ENCODE data around the gene VPS39. TPM values are rescaled to one million over a fixed set of nuclear protein-coding genes. Genes with fewer than 3 reads are reported as not detected.

The VPS39 gene
- total RNA-seq, 1 donor from 2014 or later = 88.9 TPM

DNA sequence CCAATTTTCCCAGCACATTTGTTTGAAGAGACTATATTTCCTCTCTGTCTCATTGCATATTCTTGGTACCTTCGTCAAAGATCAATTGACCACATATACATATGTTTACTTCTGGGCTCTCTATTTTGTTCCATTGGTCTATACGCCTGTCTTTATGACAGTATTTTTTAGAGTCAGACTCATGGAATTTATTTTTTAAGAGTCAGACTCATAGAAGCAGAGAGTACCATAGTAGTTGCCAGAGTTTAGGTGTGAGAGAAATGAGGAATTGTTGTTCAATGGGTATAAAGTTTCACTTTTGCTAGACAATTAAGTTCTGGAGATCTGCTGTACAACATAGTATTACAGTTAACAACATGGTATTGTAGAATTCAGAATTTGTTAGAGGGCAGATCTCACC, 78.7 kb downstream of the VPS39 start:
- TF ChIP-seq, protein P1, sequence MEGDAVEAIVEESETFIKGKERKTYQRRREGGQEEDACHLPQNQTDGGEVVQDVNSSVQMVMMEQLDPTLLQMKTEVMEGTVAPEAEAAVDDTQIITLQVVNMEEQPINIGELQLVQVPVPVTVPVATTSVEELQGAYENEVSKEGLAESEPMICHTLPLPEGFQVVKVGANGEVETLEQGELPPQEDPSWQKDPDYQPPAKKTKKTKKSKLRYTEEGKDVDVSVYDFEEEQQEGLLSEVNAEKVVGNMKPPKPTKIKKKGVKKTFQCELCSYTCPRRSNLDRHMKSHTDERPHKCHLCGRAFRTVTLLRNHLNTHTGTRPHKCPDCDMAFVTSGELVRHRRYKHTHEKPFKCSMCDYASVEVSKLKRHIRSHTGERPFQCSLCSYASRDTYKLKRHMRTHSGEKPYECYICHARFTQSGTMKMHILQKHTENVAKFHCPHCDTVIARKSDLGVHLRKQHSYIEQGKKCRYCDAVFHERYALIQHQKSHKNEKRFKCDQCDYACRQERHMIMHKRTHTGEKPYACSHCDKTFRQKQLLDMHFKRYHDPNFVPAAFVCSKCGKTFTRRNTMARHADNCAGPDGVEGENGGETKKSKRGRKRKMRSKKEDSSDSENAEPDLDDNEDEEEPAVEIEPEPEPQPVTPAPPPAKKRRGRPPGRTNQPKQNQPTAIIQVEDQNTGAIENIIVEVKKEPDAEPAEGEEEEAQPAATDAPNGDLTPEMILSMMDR (IDR thresholded peaks at IDR 0.05; ENCODE audit: unreplicated experiment) = no peak
- no peak overlapping the region for H3K27ac Mint-ChIP-seq
- H3K36me3 Mint-ChIP-seq (ENCODE audit: insufficient read depth) = no peaks in the 10 kb centered on the region
- peaks cover 15% of the 10 kb centered on the region for H3K27me3 Mint-ChIP-seq
- DNase-seq (ENCODE audit: low spot score, unreplicated experiment) = no peak
- H3K9me3 Mint-ChIP-seq (ENCODE audit: low read depth) = no peaks in the 10 kb centered on the region
- no peaks in the 10 kb centered on the region for H3K4me1 Mint-ChIP-seq (ENCODE audit: low read depth)
- H3K4me3 Mint-ChIP-seq (ENCODE audit: low read depth) = no peak overlapping the region

DNA sequence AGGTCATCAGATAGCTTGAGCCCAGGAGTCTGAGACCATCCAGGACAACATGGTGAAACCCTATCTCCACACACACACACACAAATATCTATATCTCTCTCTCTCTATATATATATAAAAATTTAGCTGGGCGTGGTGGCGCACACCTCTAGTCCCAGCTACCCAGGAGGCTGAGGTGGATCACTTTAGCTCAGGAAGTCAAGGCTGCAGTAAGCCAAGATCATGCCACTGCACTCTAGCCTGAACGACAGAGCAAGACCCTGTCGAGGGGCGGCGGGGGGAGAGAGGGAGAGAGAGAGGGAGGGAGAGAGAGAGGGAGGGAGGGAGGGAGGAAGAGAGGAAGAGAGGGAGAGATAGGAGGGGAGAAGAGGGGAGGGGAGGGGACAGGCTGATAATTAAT, 79.6 kb downstream of the VPS39 start:
- no peak overlapping the region for H3K4me3 Mint-ChIP-seq (ENCODE audit: low read depth)
- H3K9me3 Mint-ChIP-seq (ENCODE audit: low read depth) = no peaks in the 10 kb centered on the region
- TF ChIP-seq, protein P1 (IDR thresholded peaks at IDR 0.05; ENCODE audit: unreplicated experiment) = no peak
- H3K27me3 Mint-ChIP-seq = peaks cover 18% of the 10 kb centered on the region
- H3K4me1 Mint-ChIP-seq (ENCODE audit: low read depth) = no peaks in the 10 kb centered on the region
- H3K27ac Mint-ChIP-seq = no peak overlapping the region
- no peak for DNase-seq (ENCODE audit: low spot score, unreplicated experiment)
- no peaks in the 10 kb centered on the region for H3K36me3 Mint-ChIP-seq (ENCODE audit: insufficient read depth)

DNA sequence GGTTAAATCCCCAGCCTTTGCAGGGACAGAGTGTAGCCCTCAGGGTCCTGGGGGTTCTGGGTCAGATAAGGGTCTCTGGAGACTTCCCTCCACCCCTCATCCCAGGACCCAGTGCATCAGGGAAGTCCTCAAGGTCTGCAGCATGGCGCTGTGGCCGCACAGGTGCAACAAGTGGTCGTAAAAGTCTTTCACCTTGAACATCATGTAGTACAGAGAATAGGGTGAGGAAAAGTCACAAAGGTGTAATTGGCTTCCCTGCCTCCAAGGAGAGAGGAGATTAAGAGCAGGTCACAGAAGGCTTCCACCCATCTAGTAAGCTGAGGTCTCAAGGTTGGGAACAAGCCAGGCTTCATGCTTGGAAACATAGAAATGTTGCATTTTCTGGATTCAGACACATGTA, 84.6 kb downstream of the VPS39 start:
- no peaks in the 10 kb centered on the region for H3K36me3 Mint-ChIP-seq (ENCODE audit: insufficient read depth)
- peaks cover 5% of the 10 kb centered on the region for H3K4me1 Mint-ChIP-seq (ENCODE audit: low read depth)
- DNase-seq (ENCODE audit: low spot score, unreplicated experiment) = no peak
- peaks cover 14% of the 10 kb centered on the region for H3K27me3 Mint-ChIP-seq
- no peak overlapping the region for H3K27ac Mint-ChIP-seq
- H3K4me3 Mint-ChIP-seq (ENCODE audit: low read depth) = no peak overlapping the region
- H3K9me3 Mint-ChIP-seq (ENCODE audit: low read depth) = no peaks in the 10 kb centered on the region
- TF ChIP-seq, protein P1 (IDR thresholded peaks at IDR 0.05; ENCODE audit: unreplicated experiment) = no peak

- H3K4me3 Mint-ChIP-seq (ENCODE audit: low read depth) = no peak overlapping the region
- no peaks in the 10 kb centered on the region for H3K36me3 Mint-ChIP-seq (ENCODE audit: insufficient read depth)
- no peaks in the 10 kb centered on the region for H3K9me3 Mint-ChIP-seq (ENCODE audit: low read depth)
- peaks cover 14% of the 10 kb centered on the region for H3K27me3 Mint-ChIP-seq
- DNase-seq (ENCODE audit: low spot score, unreplicated experiment) = no peak
- H3K27ac Mint-ChIP-seq = no peak overlapping the region
- H3K4me1 Mint-ChIP-seq (ENCODE audit: low read depth) = peaks cover 7% of the 10 kb centered on the region
- TF ChIP-seq, protein P1 (IDR thresholded peaks at IDR 0.05; ENCODE audit: unreplicated experiment) = no peak
These were observed 86.4 kb downstream of the VPS39 start for GRCh38 chr15:42121682-42122081.

- DNase-seq (ENCODE audit: low spot score, unreplicated experiment) = no peak
- Mint-ChIP-seq H3K27ac (no peak overlapping the region), H3K9me3 (ENCODE audit: low read depth) (peaks cover 4% of the 10 kb centered on the region), H3K27me3 (peaks cover 14% of the 10 kb centered on the region), H3K4me3 (ENCODE audit: low read depth) (no peak overlapping the region), H3K36me3 (ENCODE audit: insufficient read depth) (peaks cover 2% of the 10 kb centered on the region), H3K4me1 (ENCODE audit: low read depth) (peaks cover 7% of the 10 kb centered on the region)
- TF ChIP-seq, protein P1 (IDR thresholded peaks at IDR 0.05; ENCODE audit: unreplicated experiment) = no peak
These were observed 87.1 kb downstream of the VPS39 start for GRCh38 chr15:42121021-42121420.

Data from progenitor cell of endocrine pancreas (in vitro differentiated cells).